ENCODE data around the gene AATF.

AATF gene, protein sequence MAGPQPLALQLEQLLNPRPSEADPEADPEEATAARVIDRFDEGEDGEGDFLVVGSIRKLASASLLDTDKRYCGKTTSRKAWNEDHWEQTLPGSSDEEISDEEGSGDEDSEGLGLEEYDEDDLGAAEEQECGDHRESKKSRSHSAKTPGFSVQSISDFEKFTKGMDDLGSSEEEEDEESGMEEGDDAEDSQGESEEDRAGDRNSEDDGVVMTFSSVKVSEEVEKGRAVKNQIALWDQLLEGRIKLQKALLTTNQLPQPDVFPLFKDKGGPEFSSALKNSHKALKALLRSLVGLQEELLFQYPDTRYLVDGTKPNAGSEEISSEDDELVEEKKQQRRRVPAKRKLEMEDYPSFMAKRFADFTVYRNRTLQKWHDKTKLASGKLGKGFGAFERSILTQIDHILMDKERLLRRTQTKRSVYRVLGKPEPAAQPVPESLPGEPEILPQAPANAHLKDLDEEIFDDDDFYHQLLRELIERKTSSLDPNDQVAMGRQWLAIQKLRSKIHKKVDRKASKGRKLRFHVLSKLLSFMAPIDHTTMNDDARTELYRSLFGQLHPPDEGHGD

DNA sequence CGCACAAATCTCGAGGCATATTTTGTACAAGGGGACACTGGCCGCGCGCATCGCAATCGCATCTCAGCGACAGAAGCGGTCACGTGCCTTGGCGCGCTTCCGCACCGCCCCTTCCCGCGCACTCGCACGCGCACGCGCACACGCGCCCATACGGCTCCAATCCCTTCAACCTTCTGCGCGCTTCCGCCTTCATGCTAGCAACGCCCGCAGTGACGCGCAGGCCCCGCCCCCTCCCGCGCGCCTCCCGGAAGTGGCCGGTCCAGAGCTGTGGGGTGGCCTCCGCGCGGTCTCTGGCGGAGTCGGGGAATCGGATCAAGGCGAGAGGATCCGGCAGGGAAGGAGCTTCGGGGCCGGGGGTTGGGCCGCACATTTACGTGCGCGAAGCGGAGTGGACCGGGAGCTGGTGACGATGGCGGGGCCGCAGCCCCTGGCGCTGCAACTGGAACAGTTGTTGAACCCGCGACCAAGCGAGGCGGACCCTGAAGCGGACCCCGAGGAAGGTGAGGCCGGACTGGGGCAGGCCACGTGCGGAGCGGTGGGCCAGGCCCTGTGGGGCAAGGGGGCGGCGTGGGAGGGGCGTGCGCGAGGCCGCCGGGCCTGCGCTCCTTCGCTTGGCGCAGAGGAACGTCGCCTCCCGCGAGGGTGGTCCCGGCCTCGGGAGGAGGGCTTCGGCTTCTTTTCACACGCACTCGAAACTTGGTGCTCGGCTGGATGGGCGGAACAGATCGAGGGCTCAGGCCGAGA is at the start of gene AATF:
AATF (plus strand) TSS at position 238 of the 744 bp plus-strand sequence; CDS start at position 410, 172 bp downstream.
- DNase-seq, result peak; percentile 93 to 95 (median 94)

DNA sequence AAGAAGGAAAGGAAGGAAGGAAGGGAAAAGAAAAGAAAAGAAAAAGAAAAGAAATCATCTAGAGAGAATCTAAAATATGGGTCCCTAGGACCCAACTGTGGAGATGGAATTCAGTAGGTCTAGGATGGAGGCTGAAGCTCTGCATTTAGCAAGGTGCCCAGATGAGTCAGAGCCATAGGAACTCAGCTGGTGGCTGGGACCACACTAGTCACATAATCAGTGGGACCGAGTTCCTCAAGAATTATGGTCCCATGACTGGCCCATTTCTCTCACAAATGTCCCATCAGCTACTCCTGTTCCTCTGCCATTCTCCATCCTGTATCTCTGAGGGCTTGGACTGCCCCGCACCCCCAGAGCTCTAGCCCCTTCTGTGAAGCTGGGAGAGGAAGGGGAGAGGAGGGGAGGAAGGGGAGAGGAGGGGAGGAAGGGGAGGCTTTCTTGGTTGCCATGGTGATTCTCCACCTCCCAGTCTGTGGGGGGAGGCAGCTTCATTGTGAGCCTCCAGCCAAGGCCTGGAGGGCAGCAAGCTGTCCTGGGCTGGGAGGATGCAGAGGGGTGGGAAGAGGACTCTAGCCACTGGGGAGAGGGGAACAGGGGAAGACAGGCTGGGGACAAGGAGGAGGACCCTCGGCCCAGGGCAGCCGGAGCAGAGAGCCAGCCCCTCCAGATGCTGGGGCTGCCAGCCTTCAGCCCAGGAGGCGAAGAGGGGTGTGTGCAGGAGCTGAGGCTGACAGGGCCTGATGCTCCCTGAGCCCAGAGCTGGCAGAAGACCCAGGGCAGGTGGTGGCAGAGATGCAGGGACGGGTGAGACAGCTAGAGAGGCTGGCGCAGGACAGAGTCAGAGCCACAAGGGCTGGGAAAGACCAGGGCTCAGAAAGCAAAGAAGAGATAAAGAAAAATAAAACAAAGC is 49.2 kb upstream of the AATF start:
- DNase-seq, result no peak

DNA sequence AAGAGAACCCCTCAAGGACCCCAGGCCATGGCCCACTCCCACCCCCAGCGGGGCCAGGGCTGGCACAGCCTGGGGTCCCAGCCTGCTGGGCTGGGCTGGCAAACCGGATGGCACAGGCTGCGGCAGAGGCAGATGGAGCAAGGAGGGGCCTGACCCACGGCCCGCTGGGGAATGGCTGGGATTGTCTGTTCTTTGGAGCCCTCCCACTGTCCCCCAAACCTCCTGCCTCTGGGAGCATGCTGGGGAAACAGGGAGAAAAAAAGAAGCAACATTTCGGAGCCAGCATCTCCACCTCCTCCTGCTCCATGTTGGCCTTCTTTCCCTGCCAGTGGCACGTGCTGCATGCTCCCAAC is 48.6 kb upstream of the AATF start:
- no peak for DNase-seq

DNA sequence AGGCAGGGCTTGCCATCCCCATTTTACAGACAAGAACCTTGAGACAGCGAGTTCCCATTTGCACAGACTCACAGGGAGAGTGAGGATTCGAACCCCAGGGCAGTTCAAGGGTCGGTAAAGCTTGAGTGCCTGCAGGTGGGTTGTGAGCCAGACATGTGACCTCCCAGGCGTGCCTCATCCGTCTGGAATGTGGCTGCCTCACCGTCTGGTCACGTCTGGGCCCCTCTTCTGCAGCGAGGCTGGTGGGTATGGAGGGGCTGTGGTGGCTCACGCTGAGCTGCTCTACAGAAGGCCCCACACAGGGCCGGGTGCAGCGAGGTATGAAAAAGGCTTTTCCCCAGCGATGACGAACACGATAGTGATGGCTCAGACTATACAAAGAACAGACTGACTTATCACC is 47.2 kb upstream of the AATF start:
- no peak for DNase-seq

DNA sequence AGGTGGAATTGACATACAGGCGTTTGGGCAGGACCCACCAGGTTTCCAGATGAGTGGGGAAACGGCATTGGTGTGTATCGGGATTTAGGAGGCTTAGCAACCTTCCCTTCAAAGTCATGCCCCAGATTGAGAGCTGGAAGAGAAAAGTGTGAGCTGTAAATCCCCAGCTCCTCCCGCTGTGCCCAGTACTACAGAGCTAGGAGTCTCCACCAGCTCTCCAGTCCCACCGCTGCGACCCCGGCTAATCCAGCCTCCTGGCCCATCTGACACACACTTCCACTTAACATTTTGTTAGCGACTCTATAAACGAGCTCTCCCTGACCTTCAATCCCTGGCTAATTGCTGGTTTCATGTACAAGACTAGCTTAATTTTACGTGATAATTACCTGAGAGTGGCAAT is 41.3 kb upstream of the AATF start:
- no peak for DNase-seq

DNA sequence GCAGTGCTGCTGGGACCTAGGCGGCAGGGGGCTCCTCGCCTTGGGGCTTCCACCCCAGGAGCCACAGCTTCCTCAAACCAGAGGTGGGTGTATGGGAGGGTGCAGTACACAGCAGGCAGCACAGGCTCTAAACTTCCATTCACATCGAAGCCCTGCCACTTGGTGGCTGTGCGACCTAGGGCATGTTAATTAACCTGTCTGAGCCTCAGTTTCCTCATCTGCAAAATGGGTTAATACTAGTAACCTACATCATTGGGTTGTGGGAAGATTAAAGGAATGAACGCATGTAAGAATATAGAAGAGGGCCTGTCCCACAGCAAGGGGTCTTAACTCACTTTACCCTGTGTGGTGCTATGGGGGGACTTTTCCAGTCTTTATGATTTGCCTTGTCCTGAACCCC is 38.2 kb upstream of the AATF start:
- DNase-seq, result no peak

DNA sequence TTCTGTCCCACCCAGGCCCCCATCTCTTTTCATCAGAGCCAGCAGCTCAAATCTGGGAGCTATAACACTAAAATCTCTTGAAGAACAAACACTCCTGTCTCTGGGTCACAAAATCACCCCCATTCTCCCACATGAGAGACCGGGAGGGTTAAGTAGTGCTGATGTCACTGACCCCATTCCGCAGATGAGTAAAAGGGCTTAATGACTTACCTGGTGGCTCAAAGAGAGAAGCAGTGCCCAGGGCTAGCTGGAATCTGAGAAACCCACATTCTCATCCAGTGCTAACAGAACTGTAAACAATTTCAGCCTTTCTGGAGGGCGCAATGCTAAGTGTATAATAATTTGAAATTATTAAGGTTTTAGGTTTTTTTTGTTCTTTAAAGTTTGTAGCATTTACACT is 37.8 kb upstream of the AATF start:
- no peak for DNase-seq

DNA sequence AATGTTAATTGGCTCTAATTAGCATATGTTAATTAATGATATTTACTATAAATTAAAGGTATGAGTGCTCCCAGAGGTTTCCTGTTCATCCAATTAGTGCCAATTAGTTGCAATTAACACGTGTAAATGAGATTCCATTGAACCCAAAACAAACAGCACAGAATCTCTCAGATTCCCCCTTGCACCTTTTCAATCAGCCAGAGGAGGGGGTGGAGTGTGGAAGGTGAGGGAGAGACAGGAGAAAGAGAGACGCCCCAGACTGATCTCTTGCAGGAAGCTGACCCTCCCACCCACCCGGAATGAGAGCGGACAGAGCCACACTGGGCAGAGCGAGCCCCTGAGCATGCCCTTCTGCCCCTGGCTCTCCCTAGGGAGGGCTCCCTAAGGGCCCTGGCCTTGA is 35.6 kb upstream of the AATF start:
- DNase-seq, result no peak

DNA sequence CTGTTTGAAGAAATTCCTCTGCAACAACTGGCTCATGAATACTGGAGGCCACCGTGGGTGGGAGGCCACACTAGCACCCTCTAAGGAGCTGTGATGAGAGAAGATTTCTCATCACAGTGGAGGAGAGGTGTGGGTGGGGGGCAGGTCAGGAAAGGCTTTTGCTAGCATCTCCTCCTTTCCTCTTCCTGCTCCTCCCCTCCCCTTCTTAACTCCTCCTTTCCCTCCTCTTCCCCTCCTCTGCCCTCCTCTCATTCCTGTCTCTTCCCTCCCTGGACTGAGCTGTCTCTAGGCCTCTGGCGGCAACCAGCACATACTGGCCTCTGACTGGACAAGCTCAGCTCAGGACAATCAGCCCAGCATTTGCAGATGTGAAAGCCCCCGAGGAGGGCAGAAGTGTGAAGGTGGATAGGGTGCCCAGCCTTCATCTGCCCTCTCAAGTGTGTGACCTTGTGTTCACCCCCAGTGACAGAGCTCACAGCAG is 30.5 kb upstream of the AATF start:
- DNase-seq, result no peak

DNA sequence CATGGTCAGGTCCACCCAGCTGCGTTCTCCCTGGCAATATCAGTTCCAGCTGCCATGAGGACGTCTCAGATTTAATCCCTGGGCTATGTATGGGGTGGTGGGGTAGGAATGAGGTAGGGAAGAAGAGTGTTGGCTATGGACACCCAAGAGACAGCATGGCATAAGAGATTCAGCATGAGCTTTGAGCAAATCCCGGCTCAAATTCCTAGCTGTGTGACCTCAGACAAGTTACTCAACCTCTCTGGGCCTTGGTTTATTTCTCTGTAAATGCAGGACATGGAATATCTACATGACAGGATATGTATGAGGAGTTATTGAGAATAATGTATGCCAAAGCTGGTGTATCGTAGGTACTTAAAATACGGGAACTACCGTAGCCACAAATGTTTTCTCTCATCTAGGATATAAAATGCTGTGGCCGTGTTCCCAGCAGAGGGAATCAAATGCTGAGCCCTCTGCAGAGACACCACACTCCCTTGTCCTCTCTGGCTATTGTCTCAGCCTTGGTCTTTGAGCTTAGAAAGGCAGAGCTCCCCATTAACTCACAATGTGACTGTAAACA is 29.3 kb upstream of the AATF start:
- no peak for DNase-seq

DNA sequence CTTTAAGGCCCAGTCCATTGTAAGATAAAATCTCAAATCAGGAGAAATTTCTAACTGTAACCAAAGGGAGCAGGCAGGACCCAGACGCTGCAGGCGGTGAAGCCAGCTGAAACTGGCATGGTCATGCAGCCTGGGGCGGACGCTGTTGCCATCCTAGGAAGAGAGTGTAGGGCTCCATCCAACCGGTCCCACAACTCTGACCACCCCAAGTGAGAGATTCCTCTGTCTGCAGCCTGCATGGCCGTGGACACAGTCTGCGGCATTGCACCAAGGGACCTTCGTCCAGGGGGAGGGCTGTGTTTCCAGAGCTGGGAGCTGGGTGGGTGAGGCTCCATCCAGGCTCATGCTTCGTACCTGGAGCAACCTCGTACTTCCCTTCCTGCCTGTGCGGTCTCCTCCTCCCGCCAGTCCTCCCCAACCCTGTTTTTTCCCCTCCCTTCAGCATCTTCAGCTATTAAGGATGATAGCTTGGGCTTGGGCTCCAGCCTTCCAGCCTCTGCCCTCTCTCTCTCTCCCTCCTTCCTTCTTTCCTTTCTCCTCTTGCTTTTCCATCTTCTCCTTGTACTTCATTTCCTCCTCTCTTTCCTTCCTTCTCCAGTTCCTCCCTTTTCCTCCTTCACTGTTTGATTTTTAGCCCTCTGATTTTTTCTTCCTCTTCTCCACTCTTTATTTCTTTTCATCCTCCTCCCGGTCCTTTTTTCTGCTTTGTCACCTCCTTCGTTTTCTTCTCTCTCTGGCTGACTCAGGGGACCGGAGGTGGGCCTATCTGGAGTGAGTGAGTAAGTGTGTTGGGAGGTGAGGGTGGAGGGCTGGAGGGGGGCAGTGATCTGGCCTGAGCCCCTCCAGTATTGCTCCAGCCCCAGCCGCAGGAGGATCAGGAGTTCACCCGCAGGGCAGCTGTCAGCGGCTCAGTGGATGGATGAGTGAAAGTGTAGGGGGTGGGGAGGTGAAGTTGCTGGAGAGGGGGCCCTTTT is 28.4 kb upstream of the AATF start:
- DNase-seq, result no peak

DNA sequence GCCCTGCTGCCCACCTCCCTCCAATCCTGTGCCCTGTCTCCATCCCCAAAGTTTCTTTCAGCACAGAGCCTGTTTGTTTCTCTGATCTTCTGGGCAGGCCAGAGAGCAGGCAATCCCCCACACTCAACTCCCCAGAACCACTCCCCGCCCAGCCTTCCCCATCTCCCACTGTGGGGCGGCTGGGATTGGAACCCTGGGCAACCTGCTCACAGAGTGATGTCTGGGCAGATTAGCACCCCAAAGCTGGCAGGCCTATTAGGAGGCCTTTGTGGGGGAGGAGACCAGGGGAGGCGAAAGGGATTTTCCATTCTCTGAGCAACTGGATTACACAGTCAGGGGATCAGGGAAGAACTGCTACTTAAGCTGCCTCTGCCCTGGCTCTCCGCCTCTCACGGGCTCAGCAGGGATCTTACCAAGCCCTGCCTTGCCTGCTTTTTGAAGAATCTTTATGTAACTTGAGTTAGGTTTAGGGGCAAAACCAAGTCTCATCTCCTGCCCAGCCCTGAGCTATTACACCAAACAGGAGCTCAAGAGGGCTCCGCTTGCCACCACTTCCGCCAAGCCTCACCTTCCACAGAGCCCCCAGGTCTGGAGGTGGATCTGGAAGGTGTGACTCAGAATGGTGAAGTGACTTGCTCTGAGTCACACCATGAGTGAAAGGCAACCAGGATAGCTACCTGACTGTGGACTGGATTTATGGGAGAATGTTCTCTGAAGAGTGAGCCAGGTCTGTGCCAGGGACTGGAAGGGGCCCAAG is 27.5 kb upstream of the AATF start:
- peak in 2 of 4 experiments; percentile 18 to 24 for DNase-seq

DNA sequence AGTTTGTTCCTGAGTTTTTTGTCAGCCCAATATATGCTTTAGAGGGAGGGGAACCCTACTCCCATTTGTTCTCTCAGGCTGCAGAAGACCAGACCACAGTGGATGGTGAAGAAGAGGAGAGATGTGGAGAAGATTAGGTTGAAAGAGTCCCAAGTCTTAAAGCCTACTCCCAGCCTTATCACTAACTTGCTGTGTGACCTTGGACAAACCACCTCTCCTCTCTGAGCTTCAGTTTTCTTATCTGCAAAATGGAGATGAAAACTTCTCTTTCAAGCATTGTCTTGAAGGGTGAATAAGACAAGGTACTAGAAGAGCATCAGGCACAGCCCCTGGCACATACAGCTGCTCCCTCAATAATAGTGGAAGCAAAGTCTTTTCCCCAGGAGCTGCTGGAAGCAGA is 26.6 kb upstream of the AATF start:
- DNase-seq, result no peak

DNA sequence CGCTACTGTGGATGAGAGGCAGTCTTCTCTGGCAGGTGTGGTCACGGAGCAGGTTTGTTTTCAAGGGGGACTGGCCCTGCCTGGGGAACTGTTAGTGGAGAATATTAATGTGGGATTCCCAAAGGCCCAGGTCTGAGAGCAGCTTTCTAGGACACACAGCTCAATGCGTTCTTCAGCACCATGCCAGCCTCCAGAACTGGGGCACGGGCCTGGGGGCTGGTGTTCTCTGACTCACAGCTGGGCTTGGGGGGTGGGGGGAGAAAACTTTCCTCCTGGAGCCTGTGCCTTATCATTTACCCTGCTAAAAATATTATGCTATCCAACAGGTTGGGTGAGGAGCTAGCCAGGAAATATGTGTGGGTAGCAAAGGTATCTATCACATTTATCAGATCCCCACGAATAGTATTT is 24.9 kb upstream of the AATF start:
- no peak for DNase-seq

DNA sequence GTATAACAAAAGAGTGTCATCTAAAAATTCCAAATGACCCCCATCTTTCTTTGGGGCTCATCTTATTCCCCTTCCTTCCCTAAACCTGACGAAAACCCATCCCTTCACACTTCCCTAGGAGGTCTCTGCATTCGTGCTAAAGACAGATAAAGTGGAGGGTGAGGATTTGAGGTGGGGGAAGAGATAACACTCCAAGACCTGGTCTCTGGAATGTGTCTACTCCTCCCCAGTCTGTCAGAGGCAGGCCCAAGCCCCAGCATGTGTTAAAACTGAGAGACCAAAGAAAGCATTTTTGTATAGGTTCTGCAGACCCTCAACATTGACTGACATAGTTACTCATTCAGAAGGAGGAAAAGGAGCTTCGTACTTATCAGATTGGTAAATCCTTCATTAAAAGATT is 22.5 kb upstream of the AATF start:
- no peak for DNase-seq

DNA sequence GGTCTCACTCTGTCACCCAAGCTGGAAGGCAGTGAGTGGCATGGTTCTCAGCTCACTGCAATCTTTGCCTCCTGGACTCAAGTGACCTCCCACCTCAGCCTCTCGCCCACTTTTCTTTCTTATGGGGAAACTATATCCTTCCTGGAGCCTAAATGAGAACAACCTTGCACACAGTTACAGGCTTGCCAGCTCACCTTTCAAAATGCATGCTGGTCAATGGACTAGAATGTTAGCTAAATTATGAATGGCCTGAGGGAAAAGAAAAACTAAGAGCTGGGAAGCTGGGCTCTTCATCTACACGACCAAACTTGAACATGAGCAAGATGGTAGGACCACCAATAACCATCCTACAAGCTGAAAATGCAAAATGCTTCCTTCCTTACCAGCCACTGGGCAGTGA is 22.1 kb upstream of the AATF start:
- no peak for DNase-seq

DNA sequence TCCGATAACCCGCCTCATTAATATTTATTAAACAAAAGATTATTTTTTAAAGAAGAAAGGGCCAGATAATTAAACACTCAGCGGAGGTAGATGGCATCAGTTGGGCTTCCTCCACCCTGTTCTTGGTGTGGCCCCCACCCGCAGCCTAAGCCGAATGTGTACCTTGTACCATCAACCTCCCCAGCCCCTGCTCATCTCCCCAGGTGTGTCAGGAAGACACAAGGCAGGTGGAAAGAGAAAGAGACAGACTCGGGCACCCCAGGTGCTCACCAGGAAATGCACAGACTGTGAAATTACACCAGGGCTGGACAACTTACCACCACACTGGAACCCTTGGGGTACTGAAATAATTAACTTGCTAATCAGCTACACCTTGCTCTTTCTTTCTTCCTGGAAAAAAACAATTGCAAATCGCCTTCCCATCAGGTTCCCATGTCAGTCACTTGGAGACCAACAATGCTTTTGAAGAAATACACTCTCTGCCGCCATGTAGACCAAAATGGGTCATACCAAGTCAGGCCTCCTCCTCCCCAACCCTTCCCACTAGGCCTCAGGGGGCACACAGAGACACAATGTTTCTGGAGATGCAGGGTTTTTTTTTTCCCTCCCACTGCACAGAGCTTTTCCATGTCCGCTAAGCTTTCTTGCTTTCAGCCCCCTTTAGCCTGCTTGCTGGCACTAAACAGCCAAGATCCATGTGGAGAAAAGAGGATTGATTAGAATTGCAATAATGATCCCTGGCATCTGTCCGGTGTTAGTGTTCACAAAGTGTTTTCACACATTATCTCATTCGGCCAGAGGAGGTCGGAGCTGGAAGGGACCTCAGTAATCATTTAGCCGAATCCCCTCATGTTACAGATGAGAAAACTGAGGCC is 20.0 kb upstream of the AATF start:
- DNase-seq, result no peak

DNA sequence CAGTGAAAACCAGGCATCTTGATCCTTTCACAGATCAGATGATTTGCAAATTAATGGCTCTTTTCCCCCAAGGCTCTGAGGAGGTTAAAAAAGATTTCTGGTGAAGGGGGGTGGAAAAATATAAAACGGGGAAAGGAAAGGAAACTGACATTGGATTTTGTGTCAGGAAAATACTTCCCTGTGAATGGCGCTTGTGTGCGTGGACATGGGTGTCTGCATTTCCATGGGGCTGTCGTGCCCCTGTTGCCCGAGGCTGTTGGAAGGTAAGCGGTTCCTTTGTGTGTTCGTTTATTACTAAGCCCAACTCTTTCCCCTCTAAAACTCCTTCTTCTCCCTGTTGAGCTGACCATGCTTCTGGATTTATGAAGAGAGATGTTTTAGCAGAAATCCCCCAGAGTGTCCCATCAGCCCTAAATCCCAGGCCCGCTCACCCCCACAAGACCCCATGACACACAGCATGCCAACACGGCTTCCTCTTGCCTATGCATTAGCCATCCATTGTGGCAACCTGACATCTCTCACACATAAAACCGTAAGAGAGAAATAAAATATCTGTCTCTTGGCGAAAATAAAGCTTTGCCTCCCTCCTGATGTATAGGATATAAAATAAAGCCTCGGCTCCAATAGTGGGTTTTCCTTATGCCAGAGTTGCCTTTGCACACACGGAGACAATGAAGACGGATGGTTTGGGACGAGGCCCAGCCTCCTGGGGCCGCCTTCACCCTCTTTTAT is 18.7 kb upstream of the AATF start:
- DNase-seq, result no peak

DNA sequence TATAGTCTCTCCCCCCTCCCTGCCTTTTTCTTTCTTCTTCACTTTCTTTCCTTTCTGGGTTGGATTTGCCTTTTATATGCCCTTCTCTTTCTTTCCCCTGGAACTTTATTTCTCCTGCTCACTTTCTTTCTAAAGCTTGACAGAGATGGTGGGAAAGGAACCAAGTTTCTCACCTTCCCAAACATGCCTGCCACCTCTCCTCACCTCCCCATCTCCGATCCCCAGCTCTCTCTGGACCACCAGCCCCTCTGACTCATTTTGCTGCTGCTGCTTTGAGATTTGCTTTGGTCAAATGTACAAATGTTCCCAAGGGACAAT is 18.2 kb upstream of the AATF start:
- DNase-seq, result no peak
